Measurements from ENCODE around the gene MOB3A. TPM values are rescaled to one million over a fixed set of nuclear protein-coding genes. Genes with fewer than 3 reads are reported as not detected.

The MOB3A gene
- total RNA-seq (10 to 100 TPM; 45.2 to 86.6 TPM), polyA plus RNA-seq (10 to 100 TPM; 17.7 to 44.9 TPM)
- long read RNA-seq, donor 1, transcript MOB3A-201 (5 exons, 3,391 nt) = major isoform, 7 of 8 reads
- long read RNA-seq, donor 1, partial matches to known transcripts = 0 of 8 reads
- long read RNA-seq, donor 1, other reads (novel, unspliced or antisense) = 0 of 8 reads
- long read RNA-seq, donor 2, partial matches to known transcripts = 0 of 1 reads
- long read RNA-seq, donor 2, other reads (novel, unspliced or antisense) = 0 of 1 reads
- long read RNA-seq, donor 3, partial matches to known transcripts = 0 of 2 reads
- long read RNA-seq, donor 3, other reads (novel, unspliced or antisense) = 0 of 2 reads
- long read RNA-seq, donor 4, partial matches to known transcripts = 0 of 2 reads
- long read RNA-seq, donor 4, other reads (novel, unspliced or antisense) = 0 of 2 reads
- long read RNA-seq, donor 5, transcript MOB3A-201 (5 exons, 3,391 nt) = major isoform, 12 of 20 reads
- long read RNA-seq, donor 5, partial matches to known transcripts = 6 of 20 reads
- long read RNA-seq, donor 5, other reads (novel, unspliced or antisense) = 0 of 20 reads

- WGBS, 2 donors = 0% methylated on average over 45 to 56 of the region's 56 CpGs
These were observed at the start of gene MOB3A for GRCh38 chr19:2096034-2096479. TSS of gene MOB3A (minus strand) at chr19:2096326. CDS start at chr19:2078560, 17,766 bp downstream.

GRCh38 chr19:2145831-2146241 is 49.7 kb upstream of the MOB3A start:
- DNase-seq (no peak), ATAC-seq (ENCODE audit: insufficient read depth, low FRiP score) (no peak)
- no peak overlapping the region for H3K9ac ChIP-seq (ENCODE audit: insufficient read depth in 1 of 2, low read length in 2 of 2)
- WGBS, 2 donors = 74 to 80% methylated on average over 16 of the region's 16 CpGs
- TF ChIP-seq, protein P1, sequence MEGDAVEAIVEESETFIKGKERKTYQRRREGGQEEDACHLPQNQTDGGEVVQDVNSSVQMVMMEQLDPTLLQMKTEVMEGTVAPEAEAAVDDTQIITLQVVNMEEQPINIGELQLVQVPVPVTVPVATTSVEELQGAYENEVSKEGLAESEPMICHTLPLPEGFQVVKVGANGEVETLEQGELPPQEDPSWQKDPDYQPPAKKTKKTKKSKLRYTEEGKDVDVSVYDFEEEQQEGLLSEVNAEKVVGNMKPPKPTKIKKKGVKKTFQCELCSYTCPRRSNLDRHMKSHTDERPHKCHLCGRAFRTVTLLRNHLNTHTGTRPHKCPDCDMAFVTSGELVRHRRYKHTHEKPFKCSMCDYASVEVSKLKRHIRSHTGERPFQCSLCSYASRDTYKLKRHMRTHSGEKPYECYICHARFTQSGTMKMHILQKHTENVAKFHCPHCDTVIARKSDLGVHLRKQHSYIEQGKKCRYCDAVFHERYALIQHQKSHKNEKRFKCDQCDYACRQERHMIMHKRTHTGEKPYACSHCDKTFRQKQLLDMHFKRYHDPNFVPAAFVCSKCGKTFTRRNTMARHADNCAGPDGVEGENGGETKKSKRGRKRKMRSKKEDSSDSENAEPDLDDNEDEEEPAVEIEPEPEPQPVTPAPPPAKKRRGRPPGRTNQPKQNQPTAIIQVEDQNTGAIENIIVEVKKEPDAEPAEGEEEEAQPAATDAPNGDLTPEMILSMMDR (IDR thresholded peaks at IDR 0.05; ENCODE audit: control extremely low read depth, extremely low read depth) = no peak
- no peaks in the 10 kb centered on the region for H3K27me3 ChIP-seq (ENCODE audit: control insufficient read depth in 3 of 3, insufficient read depth in 3 of 3, low read length in 2 of 3)
- H3K36me3 ChIP-seq (ENCODE audit: control insufficient read depth in 4 of 4, insufficient read depth in 4 of 4, low read length in 4 of 4) = peaks cover 0 to 14% (median 0%) of the 10 kb centered on the region in 4 donors
- H3K27ac ChIP-seq (ENCODE audit: low read depth in 1 of 2, low read length in 1 of 2) = no peak overlapping the region
- H3K4me1 ChIP-seq (ENCODE audit: control insufficient read depth in 5 of 5, insufficient read depth in 5 of 5, low read length in 5 of 5) = peaks cover 8 to 15% (median 9%) of the 10 kb centered on the region in 5 donors
- no peaks in the 10 kb centered on the region for H3K9me3 ChIP-seq (ENCODE audit: control insufficient read depth in 4 of 4, insufficient read depth in 3 of 4, low read length in 3 of 4)
- no peak overlapping the region for H3K4me3 ChIP-seq

More at GRCh38 chr19:2096034-2096479, at the start of gene MOB3A:
- peak within 1 kb of the TSS; percentile 65 for H3K4me3 ChIP-seq
- H3K36me3 ChIP-seq (ENCODE audit: control insufficient read depth in 4 of 4, insufficient read depth in 4 of 4, low read length in 4 of 4) = peaks cover 2 to 20% (median 5%) of the 10 kb centered on the region in 4 donors
- TF ChIP-seq, protein P1 (IDR thresholded peaks at IDR 0.05; ENCODE audit: control extremely low read depth, extremely low read depth) = peak; percentile 14
- DNase-seq (no peak), ATAC-seq (ENCODE audit: insufficient read depth, low FRiP score) (peak; percentile 77)
- no peaks in the 10 kb centered on the region for H3K9me3 ChIP-seq (ENCODE audit: control insufficient read depth in 4 of 4, insufficient read depth in 3 of 4, low read length in 3 of 4)
- no peaks in the 10 kb centered on the region for H3K27me3 ChIP-seq (ENCODE audit: control insufficient read depth in 3 of 3, insufficient read depth in 3 of 3, low read length in 2 of 3)
- H3K27ac ChIP-seq (ENCODE audit: low read depth in 1 of 2, low read length in 1 of 2) = peak within 1 kb of the TSS; percentile 96 to 98
- H3K9ac ChIP-seq (ENCODE audit: insufficient read depth in 1 of 2, low read length in 2 of 2) = peak within 1 kb of the TSS; percentile 61 to 73
- peaks cover 0 to 21% (median 5%) of the 10 kb centered on the region in 5 donors for H3K4me1 ChIP-seq (ENCODE audit: control insufficient read depth in 5 of 5, insufficient read depth in 5 of 5, low read length in 5 of 5)

DNA sequence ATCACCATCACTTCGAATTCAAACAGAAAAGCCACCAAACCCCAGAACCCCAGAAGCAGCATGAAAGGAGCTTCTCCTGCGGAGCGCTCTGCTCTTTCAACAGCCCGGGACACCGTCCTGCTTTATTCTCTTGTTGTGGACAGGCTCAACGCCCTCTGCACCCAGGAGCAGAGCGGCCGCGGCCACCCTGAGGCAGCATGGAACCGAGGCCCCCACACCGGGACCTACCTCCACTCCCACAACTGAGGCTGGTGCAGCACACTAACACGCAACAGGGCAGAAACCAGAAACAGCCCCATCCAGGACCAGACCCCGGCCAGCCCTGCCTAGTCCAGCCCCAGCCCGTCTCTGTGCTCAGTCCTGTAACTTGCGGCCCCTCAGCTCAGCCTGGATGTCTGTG is 48.1 kb upstream of the MOB3A start:
- DNase-seq (no peak), ATAC-seq (ENCODE audit: insufficient read depth, low FRiP score) (no peak)
- Histone ChIP-seq H3K4me3 (no peak overlapping the region), H3K36me3 (ENCODE audit: control insufficient read depth in 4 of 4, insufficient read depth in 4 of 4, low read length in 4 of 4) (peaks cover 1 to 23% (median 4%) of the 10 kb centered on the region in 4 donors), H3K9me3 (ENCODE audit: control insufficient read depth in 4 of 4, insufficient read depth in 3 of 4, low read length in 3 of 4) (no peaks in the 10 kb centered on the region), H3K27ac (ENCODE audit: low read depth in 1 of 2, low read length in 1 of 2) (no peak overlapping the region), H3K27me3 (ENCODE audit: control insufficient read depth in 3 of 3, insufficient read depth in 3 of 3, low read length in 2 of 3) (no peaks in the 10 kb centered on the region), H3K9ac (ENCODE audit: insufficient read depth in 1 of 2, low read length in 2 of 2) (no peak overlapping the region), H3K4me1 (ENCODE audit: control insufficient read depth in 5 of 5, insufficient read depth in 5 of 5, low read length in 5 of 5) (peaks cover 0 to 7% (median 0%) of the 10 kb centered on the region in 5 donors)
- WGBS, 2 donors = 94 to 96% methylated on average over 15 of the region's 15 CpGs
- TF ChIP-seq, protein P1 (IDR thresholded peaks at IDR 0.05; ENCODE audit: control extremely low read depth, extremely low read depth) = no peak
